GM12872 (cell line): Measurements from ENCODE around the gene ATP5ME.

Source experiments
- TF ChIP-seq, protein P1 (sequence below): IDR thresholded peaks from 3 replicates; pipeline ENCODE4 v1.5.1; 2011; ENCODE audit warnings: low read depth, mild to moderate bottlenecking, low read length, moderate library complexity; ENCODE audit not compliant: insufficient read depth

Gene ATP5ME

DNA sequence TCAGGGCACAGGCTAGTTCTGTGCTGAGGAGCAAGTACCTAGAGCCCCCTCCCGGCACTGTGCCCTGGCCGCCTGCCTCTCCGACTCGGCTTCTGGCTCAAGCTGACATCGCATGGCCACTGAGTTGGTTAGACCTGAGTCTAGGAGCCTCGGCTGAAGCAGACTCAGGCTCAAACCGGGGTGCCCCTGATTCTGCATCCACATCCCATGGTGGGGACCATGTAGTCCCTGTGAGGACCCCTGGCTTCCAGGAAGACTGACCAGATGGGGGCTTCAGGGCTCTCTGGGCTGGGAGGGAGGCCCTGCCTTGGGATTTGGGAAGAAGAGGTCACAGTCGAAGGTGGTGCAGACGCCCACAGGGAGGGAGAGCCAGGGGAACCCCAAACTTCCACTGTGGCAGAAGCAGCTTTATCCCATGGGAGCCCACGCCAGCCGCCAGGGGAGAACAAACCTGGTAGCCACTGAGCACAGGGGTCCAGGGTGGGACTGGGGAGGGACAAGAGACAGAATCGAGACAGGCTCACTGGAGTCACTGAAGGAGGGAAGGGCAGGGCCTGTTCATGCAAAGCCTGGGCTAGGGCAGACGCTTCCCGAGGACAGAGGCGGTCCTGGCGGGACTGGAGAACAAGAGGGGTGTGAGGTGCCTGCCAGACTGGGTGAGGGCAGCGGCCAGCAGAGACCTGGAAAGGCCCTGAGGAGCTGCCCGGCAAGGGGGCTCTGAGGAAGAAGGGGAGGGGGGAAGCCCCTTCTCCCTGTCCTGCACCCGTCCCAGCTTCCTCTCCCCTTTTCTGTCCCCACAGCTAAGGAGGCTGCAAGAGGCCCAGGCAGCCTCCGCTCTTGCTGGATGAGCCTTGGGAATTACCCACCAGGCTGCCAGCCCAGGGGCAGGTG is 47.6 kb downstream of the ATP5ME start:
- TF ChIP-seq, protein P1, sequence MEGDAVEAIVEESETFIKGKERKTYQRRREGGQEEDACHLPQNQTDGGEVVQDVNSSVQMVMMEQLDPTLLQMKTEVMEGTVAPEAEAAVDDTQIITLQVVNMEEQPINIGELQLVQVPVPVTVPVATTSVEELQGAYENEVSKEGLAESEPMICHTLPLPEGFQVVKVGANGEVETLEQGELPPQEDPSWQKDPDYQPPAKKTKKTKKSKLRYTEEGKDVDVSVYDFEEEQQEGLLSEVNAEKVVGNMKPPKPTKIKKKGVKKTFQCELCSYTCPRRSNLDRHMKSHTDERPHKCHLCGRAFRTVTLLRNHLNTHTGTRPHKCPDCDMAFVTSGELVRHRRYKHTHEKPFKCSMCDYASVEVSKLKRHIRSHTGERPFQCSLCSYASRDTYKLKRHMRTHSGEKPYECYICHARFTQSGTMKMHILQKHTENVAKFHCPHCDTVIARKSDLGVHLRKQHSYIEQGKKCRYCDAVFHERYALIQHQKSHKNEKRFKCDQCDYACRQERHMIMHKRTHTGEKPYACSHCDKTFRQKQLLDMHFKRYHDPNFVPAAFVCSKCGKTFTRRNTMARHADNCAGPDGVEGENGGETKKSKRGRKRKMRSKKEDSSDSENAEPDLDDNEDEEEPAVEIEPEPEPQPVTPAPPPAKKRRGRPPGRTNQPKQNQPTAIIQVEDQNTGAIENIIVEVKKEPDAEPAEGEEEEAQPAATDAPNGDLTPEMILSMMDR = no peak

DNA sequence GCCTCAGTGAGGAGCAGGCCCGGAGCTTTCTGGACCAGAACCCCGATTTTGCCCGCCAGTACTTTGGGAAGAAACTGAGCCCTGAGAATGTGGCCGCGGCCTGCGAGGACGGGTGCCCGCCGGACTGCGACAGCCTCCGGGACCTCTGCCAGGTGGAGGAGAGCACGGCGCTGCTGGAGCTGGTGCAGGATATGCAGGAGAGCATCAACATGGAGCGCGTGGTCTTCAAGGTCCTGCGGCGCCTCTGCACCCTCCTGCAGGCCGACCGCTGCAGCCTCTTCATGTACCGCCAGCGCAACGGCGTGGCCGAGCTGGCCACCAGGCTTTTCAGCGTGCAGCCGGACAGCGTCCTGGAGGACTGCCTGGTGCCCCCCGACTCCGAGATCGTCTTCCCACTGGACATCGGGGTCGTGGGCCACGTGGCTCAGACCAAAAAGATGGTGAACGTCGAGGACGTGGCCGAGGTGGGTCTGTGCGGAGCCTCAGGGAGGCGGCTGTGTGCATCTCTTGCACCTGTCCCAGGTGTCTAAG is 48.4 kb downstream of the ATP5ME start:
- TF ChIP-seq, protein P1 = no peak

DNA sequence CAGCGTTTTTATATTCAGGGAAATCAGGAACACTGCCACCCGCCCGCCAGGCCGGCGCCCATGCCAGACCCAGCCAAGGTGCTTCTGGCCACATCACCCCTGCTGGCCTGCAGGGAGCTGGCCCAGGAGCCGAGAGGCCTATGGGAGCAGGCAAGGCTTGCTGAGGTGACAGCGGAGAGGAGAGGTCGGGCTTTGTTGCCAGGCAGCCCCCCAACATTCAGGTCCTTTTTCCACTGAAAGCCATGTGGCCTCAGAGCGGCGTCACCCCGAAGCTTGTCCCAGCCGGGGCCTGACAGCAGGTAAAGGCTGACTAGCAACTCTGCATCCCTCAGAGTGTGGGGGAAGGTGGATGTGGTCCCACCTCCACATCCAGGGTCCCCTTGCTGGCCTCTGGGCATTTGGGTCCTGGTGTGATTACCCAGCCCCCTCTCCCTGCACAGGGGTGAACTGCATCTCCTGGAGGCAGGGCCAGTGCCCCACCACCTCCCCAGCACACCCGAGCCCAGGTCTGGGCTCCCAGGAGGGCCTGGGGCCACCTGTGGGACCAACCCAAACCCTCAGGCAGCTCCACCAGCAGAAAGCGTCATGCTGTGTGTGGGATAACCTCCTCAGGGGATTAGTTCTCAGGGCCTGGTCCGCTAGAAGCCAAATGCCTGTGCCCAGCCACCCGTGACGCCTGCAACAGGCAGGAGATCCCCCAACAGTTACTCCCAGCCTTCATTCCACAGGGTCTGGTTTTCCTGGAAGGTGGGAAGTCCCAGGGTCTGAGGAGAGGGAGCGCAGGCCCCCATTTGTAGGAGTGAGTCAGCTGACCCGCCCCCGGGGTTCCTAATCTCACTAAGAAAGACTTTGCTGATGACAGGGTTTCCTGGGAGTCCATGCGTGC is 49.1 kb downstream of the ATP5ME start, which contains the start of gene PDE6B:
Gene PDE6B (plus strand): TSS at position 869 of the 886 bp plus-strand sequence. CDS start 54 bp downstream, outside the sequence.
- TF ChIP-seq, protein P1 = no peak

DNA sequence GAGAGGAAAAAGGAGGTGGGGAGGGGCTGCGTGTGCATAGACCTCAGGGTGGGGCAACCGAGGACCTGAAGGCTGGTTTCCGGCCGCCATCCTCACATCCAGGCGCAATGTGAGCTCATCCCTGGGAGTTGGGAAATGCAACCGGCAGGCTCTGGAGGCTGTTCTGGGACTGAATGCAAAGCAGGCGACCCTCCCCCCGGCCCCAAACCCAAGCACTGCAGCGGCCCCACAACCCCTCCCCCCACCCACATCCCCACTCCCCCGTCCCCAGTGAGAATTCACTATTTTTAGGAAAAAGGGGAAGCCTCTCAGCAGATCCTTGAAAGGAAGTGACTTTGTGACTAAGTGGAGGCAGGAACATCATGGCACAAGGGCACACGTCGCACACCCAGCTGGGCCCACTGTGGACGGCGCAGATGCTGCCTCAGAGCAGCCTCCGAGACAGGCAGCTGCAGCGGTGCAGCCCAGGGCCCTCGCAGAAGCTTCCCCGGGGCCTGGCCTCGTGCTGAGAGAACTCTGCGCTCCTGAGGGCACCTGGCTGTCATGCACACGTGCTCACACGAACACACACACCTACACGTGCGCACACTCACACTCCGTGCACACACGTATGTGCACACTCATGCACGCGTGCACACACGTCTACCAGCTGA is 50.0 kb downstream of the ATP5ME start:
- TF ChIP-seq, protein P1 = no peak

DNA sequence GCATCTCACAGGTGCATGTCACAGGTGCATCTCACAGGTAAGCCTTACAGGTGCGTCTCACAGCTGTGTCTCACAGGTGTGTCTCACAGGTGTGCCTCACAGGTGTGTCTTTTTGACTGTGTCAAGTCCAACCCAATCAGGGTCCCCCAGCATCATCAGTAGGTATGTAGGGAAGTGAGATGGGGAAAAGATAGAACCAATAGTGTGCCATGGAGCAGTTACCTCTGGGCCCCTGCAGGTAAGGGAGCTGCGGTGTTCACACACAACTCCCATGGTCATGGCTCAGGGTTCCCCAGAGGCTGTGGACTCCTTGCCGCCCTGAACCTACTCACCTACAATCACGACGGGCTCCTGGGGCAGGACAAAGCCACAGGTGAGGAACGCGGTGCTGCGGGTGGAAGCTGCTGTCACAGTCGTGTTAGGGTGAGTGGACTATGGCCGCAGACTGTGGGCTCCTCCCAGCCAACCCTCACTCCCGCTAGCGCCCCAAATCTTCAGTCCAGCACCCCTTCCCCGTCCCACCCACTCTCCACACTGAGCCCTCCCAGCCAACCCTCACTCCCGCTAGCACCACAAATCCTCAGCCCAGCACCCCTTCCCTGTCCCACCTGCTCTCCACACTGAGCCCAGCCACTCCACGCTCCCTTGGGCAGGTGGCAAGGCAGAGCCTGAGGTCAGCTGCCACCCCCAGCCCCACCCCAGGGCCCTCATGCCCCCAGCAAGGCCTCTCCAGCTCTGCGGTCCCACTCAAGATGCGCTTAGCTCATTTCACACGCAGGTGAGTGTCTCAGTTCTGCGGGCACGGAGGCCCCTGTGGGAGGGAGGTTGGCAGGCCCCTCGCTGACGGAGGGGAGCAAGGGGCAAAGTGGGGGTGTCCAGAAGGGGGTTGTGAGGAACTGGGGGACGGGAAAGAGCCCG is 50.8 kb downstream of the ATP5ME start:
- TF ChIP-seq, protein P1 = no peak
